Measurements from ENCODE around the gene RHD. TPM values are rescaled to one million over a fixed set of nuclear protein-coding genes. Genes with fewer than 3 reads are reported as not detected.

Gene RHD
- total and polyA plus RNA-seq, 2 experiments from 2014 or later: 0.33 TPM; not detected in 1

GRCh38 chr1:25246600-25247023 is 25.7 kb upstream of the RHD start:
- peaks cover 61% of the 10 kb centered on the region for H3K79me2 ChIP-seq (ENCODE audit: insufficient read depth)
- peak; percentile 50 for DNase-seq
- in situ Hi-C loops (cut with MboI): loop anchor here (25.0 kb wide), 1 partner anchor 566 kb away; the partner anchor contains the start of genes MTFR1L and SELENON
- peaks cover 56% of the 10 kb centered on the region for H3F3A ChIP-seq (ENCODE audit: insufficient read depth)
- H2AFZ ChIP-seq: no peak overlapping the region
- H3K36me3 ChIP-seq (ENCODE audit: low read depth): peaks cover 47% of the 10 kb centered on the region
- no peak for TF ChIP-seq EZH2phosphoT487 (IDR thresholded peaks at IDR 0.05; ENCODE audit: insufficient read depth, low read depth)
- no peak for TF ChIP-seq EZH2 (IDR thresholded peaks at IDR 0.05; ENCODE audit: insufficient read depth, poor library complexity, severe bottlenecking)
- peak overlapping the region; percentile 96 for H3K27ac ChIP-seq
- no peaks in the 10 kb centered on the region for H3K27me3 ChIP-seq (replicated peaks; ENCODE audit: insufficient read depth)
- H3K4me1 ChIP-seq (ENCODE audit: insufficient read depth): peaks cover 35% of the 10 kb centered on the region
- H4K20me1 ChIP-seq (ENCODE audit: insufficient read depth): peaks cover 24% of the 10 kb centered on the region; the same call in 1 of the 2 replicates
- H3K4me2 ChIP-seq (ENCODE audit: unreplicated experiment): peak overlapping the region; percentile 95
- WGBS, 2 experiments (ENCODE audit: low coverage in 1 of 2, low lambda C conversion rate in 2 of 2, missing lambda C conversion rate in 2 of 2): 1 to 2% methylated on average over 46 to 51 of the region's 53 CpGs
- peak overlapping the region; percentile 96 for H3K9ac ChIP-seq
- no peaks in the 10 kb centered on the region for H3K9me2 ChIP-seq (ENCODE audit: insufficient read depth)
- no peaks in the 10 kb centered on the region for H3K9me3 ChIP-seq (ENCODE audit: low read depth)
- H3K4me3 ChIP-seq: peak overlapping the region; percentile 85

- H3K27me3 ChIP-seq (replicated peaks; ENCODE audit: insufficient read depth): no peaks in the 10 kb centered on the region
- peaks cover 51% of the 10 kb centered on the region for H3F3A ChIP-seq (ENCODE audit: insufficient read depth)
- in situ Hi-C loops (cut with MboI): loop anchor here (25.0 kb wide), 1 partner anchor 565 kb away; the partner anchor contains the start of genes MTFR1L and SELENON
- TF ChIP-seq EZH2 (IDR thresholded peaks at IDR 0.05; ENCODE audit: insufficient read depth, poor library complexity, severe bottlenecking) (no peak), EZH2phosphoT487 (IDR thresholded peaks at IDR 0.05; ENCODE audit: insufficient read depth, low read depth) (no peak)
- peaks cover 24% of the 10 kb centered on the region; the same call in 1 of the 2 replicates for H4K20me1 ChIP-seq (ENCODE audit: insufficient read depth)
- H3K36me3 ChIP-seq (ENCODE audit: low read depth): peaks cover 41% of the 10 kb centered on the region
- H3K4me3 ChIP-seq: peak within 1 kb of the TSS; percentile 85
- H3K4me1 ChIP-seq (ENCODE audit: insufficient read depth): peaks cover 29% of the 10 kb centered on the region
- H3K4me2 ChIP-seq (ENCODE audit: unreplicated experiment): peak within 1 kb of the TSS; percentile 95
- H3K9me2 ChIP-seq (ENCODE audit: insufficient read depth): no peaks in the 10 kb centered on the region
- peak within 1 kb of the TSS; percentile 96 for H3K9ac ChIP-seq
- H3K27ac ChIP-seq: peak within 1 kb of the TSS; percentile 96
- peaks cover 64% of the 10 kb centered on the region for H3K79me2 ChIP-seq (ENCODE audit: insufficient read depth)
- DNase-seq: peak; percentile 99
- H3K9me3 ChIP-seq (ENCODE audit: low read depth): no peaks in the 10 kb centered on the region
- peak within 1 kb of the TSS; percentile 79 for H2AFZ ChIP-seq
- WGBS, 2 experiments (ENCODE audit: low coverage in 1 of 2, low lambda C conversion rate in 2 of 2, missing lambda C conversion rate in 2 of 2): 1% methylated on average over 75 to 79 of the region's 79 CpGs
These were observed 25.1 kb upstream of the RHD start, which contains the start of gene RSRP1 for GRCh38 chr1:25247024-25247828. Gene RSRP1 (minus strand): TSS chr1:25247454. CDS start chr1:25246963, 491 bp downstream.

- Histone ChIP-seq H3K4me3 (peak overlapping the region; percentile 85), H3K9ac (peak overlapping the region; percentile 96), H3K9me2 (ENCODE audit: insufficient read depth) (no peaks in the 10 kb centered on the region), H3K36me3 (ENCODE audit: low read depth) (peaks cover 32% of the 10 kb centered on the region), H2AFZ (peak overlapping the region; percentile 79), H3K27me3 (replicated peaks; ENCODE audit: insufficient read depth) (no peaks in the 10 kb centered on the region), H3K79me2 (ENCODE audit: insufficient read depth) (peaks cover 62% of the 10 kb centered on the region), H3K4me2 (ENCODE audit: unreplicated experiment) (peak overlapping the region; percentile 95), H4K20me1 (ENCODE audit: insufficient read depth) (peaks cover 24% of the 10 kb centered on the region; the same call in 1 of the 2 replicates), H3K4me1 (ENCODE audit: insufficient read depth) (peaks cover 24% of the 10 kb centered on the region), H3K9me3 (ENCODE audit: low read depth) (no peaks in the 10 kb centered on the region), H3F3A (ENCODE audit: insufficient read depth) (peaks cover 43% of the 10 kb centered on the region), H3K27ac (peak overlapping the region; percentile 96)
- no peak for DNase-seq
- no peak for TF ChIP-seq EZH2phosphoT487 (IDR thresholded peaks at IDR 0.05; ENCODE audit: insufficient read depth, low read depth)
- TF ChIP-seq EZH2 (IDR thresholded peaks at IDR 0.05; ENCODE audit: insufficient read depth, poor library complexity, severe bottlenecking): no peak
- in situ Hi-C loops (cut with MboI): loop anchor here (25.0 kb wide), 1 partner anchor 564 kb away; the partner anchor contains the start of genes MTFR1L and SELENON
- WGBS, 2 experiments (ENCODE audit: low coverage in 1 of 2, low lambda C conversion rate in 2 of 2, missing lambda C conversion rate in 2 of 2): 22 to 26% methylated on average over 28 to 30 of the region's 30 CpGs
These were observed 24.2 kb upstream of the RHD start for GRCh38 chr1:25247829-25248754.

GRCh38 chr1:25253911-25254310 is 18.4 kb upstream of the RHD start:
- WGBS, 2 experiments (ENCODE audit: low coverage in 1 of 2, low lambda C conversion rate in 2 of 2, missing lambda C conversion rate in 2 of 2): 0 to 2% methylated on average over 2 of the region's 2 CpGs
- Histone ChIP-seq H3K27me3 (replicated peaks; ENCODE audit: insufficient read depth) (no peaks in the 10 kb centered on the region), H3K36me3 (ENCODE audit: low read depth) (no peaks in the 10 kb centered on the region), H2AFZ (no peak overlapping the region), H3K9ac (peak overlapping the region; percentile 42; the same call in 1 of the 2 replicates), H3K27ac (peak overlapping the region; percentile 77), H3K9me2 (ENCODE audit: insufficient read depth) (no peaks in the 10 kb centered on the region), H3K4me2 (ENCODE audit: unreplicated experiment) (peak overlapping the region; percentile 69), H3K4me1 (ENCODE audit: insufficient read depth) (peaks cover 33% of the 10 kb centered on the region), H3K9me3 (ENCODE audit: low read depth) (no peaks in the 10 kb centered on the region), H3F3A (ENCODE audit: insufficient read depth) (peaks cover 34% of the 10 kb centered on the region), H3K79me2 (ENCODE audit: insufficient read depth) (peaks cover 56% of the 10 kb centered on the region), H4K20me1 (ENCODE audit: insufficient read depth) (no peaks in the 10 kb centered on the region), H3K4me3 (no peak overlapping the region; the same call in 1 of the 2 replicates)
- in situ Hi-C loops (cut with MboI): no loop called here
- TF ChIP-seq EZH2phosphoT487 (IDR thresholded peaks at IDR 0.05; ENCODE audit: insufficient read depth, low read depth): no peak
- no peak for TF ChIP-seq EZH2 (IDR thresholded peaks at IDR 0.05; ENCODE audit: insufficient read depth, poor library complexity, severe bottlenecking)
- peak; percentile 87 for DNase-seq
